Measurements from ENCODE around the gene CFAP65. TPM values are rescaled to one million over a fixed set of nuclear protein-coding genes. Genes with fewer than 3 reads are reported as not detected.

The CFAP65 gene
- total RNA-seq, 2 donors from 2014 or later = not detected

DNA sequence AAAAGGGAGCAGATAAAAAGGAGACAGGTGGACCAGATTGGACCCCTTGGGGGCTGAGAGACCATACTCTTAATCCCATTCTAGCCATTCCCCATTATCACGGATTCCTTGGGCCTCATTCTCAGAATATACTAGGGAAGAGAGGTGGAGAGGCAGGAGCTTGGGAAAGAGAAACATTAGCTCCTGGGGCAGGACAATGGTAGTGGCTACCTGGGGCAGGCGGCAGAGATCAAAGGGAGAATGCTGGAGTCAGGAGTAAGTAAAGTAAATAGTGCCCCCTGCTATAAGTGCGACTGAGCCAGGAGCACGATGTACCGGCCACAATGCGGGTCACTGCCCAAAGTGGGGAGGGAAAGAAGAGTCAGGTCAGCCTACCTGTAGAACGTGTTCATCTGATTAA is 39.8 kb upstream of the CFAP65 start:
- no peaks in the 10 kb centered on the region for H3K36me3 ChIP-seq (replicated peaks in 1 of 2; ENCODE audit: insufficient read depth in 1 of 2, low read depth in 2 of 2)
- WGBS, 2 donors = 87 to 89% methylated on average over 7 of the region's 7 CpGs
- no peaks in the 10 kb centered on the region for H3K9me3 ChIP-seq
- no peak overlapping the region for H3K27ac ChIP-seq
- no peak for TF ChIP-seq POLR2A (IDR thresholded peaks at IDR 0.05)
- TF ChIP-seq, protein P1, sequence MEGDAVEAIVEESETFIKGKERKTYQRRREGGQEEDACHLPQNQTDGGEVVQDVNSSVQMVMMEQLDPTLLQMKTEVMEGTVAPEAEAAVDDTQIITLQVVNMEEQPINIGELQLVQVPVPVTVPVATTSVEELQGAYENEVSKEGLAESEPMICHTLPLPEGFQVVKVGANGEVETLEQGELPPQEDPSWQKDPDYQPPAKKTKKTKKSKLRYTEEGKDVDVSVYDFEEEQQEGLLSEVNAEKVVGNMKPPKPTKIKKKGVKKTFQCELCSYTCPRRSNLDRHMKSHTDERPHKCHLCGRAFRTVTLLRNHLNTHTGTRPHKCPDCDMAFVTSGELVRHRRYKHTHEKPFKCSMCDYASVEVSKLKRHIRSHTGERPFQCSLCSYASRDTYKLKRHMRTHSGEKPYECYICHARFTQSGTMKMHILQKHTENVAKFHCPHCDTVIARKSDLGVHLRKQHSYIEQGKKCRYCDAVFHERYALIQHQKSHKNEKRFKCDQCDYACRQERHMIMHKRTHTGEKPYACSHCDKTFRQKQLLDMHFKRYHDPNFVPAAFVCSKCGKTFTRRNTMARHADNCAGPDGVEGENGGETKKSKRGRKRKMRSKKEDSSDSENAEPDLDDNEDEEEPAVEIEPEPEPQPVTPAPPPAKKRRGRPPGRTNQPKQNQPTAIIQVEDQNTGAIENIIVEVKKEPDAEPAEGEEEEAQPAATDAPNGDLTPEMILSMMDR (IDR thresholded peaks at IDR 0.05) = no peak
- H3K4me1 ChIP-seq = peaks cover 14% of the 10 kb centered on the region
- no peaks in the 10 kb centered on the region for H3K27me3 ChIP-seq
- DNase-seq (no peak), ATAC-seq (no peak)
- H3K4me3 ChIP-seq = no peak overlapping the region
- intact Hi-C loops (cut with DNase I) = no loop called here

DNA sequence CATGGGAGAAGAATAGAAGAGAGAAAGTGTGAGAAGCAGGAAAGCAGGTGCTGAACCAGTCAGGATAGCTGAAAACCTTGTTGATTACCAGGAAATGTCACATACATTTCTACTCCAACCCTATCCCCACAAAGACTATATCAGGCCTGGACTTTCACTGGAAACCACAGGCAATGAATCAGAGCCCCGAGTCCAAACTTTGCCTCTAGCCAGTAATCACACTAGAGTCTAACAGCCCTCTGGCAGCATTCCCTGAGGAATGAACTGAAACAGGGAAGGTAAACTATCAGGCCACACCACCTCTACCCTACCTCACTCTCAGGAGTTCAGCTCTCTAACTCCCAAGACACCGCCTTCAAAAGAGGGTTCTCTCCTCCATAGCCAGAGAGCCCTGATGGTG is 38.1 kb upstream of the CFAP65 start:
- intact Hi-C loops (cut with DNase I) = no loop called here
- no peaks in the 10 kb centered on the region for H3K9me3 ChIP-seq
- DNase-seq (no peak), ATAC-seq (no peak)
- WGBS, 2 donors = 75 to 91% methylated on average over 2 of the region's 2 CpGs
- no peak overlapping the region for H3K27ac ChIP-seq
- TF ChIP-seq POLR2A (IDR thresholded peaks at IDR 0.05) = no peak
- TF ChIP-seq, protein P1 (IDR thresholded peaks at IDR 0.05) = no peak
- H3K4me1 ChIP-seq = peaks cover 14% of the 10 kb centered on the region
- H3K36me3 ChIP-seq (replicated peaks in 1 of 2; ENCODE audit: insufficient read depth in 1 of 2, low read depth in 2 of 2) = peaks cover 0 to 4% of the 10 kb centered on the region in 2 donors
- H3K27me3 ChIP-seq = no peaks in the 10 kb centered on the region
- no peak overlapping the region for H3K4me3 ChIP-seq

DNA sequence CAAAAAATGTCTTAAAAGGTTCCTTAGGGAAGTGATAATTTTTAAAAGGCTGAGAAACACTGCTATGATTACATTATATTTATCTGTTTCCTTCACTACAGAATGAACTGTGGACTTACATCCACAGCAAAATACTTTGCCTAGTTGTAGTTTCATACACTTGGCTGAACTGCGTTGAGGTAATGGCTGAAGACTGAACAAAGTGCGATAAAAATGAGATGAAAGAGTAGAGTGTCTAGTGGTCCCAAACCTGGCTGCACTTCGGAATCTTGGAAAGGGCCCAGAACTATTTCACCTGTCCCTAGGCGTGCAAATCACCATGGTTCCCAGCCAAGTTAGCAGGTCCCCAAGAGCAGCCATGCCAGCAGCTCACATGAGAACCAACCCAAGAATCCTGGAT is 37.6 kb upstream of the CFAP65 start:
- no peaks in the 10 kb centered on the region for H3K27me3 ChIP-seq
- TF ChIP-seq POLR2A (IDR thresholded peaks at IDR 0.05) = no peak
- TF ChIP-seq, protein P1 (IDR thresholded peaks at IDR 0.05) = no peak
- ATAC-seq (no peak), DNase-seq (no peak)
- no peak overlapping the region for H3K4me3 ChIP-seq
- H3K36me3 ChIP-seq (replicated peaks in 1 of 2; ENCODE audit: insufficient read depth in 1 of 2, low read depth in 2 of 2) = peaks cover 0 to 4% of the 10 kb centered on the region in 2 donors
- H3K27ac ChIP-seq = no peak overlapping the region
- 85 to 98% methylated on average over 4 of the region's 4 CpGs for WGBS, 2 donors
- H3K4me1 ChIP-seq = peaks cover 14% of the 10 kb centered on the region
- intact Hi-C loops (cut with DNase I) = no loop called here
- no peaks in the 10 kb centered on the region for H3K9me3 ChIP-seq

DNA sequence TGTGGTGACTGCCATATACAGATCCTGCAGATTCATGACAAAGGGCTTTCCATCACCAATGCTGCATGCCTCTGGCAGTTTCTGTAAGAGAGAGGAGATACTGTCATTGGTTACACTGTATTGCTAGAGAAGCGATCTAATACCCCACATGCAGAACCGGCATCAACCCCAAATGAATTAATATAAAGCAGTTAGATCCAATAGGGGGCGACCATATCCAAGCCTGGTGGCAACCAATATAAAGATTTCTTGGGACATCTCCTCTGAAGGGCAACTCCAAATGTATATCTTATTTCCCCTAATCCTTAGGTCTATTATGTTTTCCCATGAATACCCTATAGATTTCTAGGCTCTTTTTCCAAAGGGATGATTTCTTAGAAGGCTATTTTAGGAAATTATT is 36.8 kb upstream of the CFAP65 start:
- Histone ChIP-seq H3K36me3 (replicated peaks in 1 of 2; ENCODE audit: insufficient read depth in 1 of 2, low read depth in 2 of 2) (peaks cover 0 to 4% of the 10 kb centered on the region in 2 donors), H3K9me3 (no peaks in the 10 kb centered on the region), H3K4me3 (no peak overlapping the region), H3K27me3 (no peaks in the 10 kb centered on the region), H3K27ac (no peak overlapping the region), H3K4me1 (peaks cover 14% of the 10 kb centered on the region)
- TF ChIP-seq POLR2A (IDR thresholded peaks at IDR 0.05) = no peak
- TF ChIP-seq, protein P1 (IDR thresholded peaks at IDR 0.05) = no peak
- DNase-seq (no peak), ATAC-seq (no peak)
- 73 to 80% methylated on average over 3 of the region's 3 CpGs for WGBS, 2 donors
- intact Hi-C loops (cut with DNase I) = no loop called here

DNA sequence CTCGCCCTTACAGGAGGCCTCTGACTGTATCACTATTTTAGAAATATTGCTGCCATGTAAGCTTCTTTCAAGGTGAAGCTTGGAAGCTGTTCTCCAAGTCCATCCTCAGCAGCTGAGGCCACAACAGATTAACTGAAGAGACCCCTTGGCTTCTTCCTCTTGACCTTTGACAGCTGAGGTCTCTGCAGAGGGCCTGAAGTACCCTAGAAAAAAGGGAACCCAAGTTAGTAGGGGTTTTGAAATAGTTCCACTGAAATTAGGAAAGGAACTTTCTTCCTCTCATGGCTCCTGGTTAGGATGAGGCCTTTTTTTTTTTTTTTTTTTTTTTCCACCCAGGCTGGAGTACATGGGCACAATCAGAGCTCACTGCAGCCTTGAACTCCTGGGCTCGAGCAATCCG is 34.9 kb upstream of the CFAP65 start:
- intact Hi-C loops (cut with DNase I) = no loop called here
- Histone ChIP-seq H3K4me3 (no peak overlapping the region), H3K9me3 (no peaks in the 10 kb centered on the region), H3K4me1 (no peaks in the 10 kb centered on the region), H3K36me3 (replicated peaks in 1 of 2; ENCODE audit: insufficient read depth in 1 of 2, low read depth in 2 of 2) (peaks cover 0 to 4% of the 10 kb centered on the region in 2 donors), H3K27me3 (no peaks in the 10 kb centered on the region), H3K27ac (no peak overlapping the region)
- no peak for DNase-seq
- no peak for ATAC-seq
- 85 to 98% methylated on average over 3 of the region's 3 CpGs for WGBS, 2 donors
- no peak for TF ChIP-seq POLR2A (IDR thresholded peaks at IDR 0.05)
- TF ChIP-seq, protein P1 (IDR thresholded peaks at IDR 0.05) = no peak
